Measurements from ENCODE around the gene SCAMP1.

Gene SCAMP1

GRCh38 chr5:78482948-78483347 lies 122.5 kb downstream of the SCAMP1 start:
- H3K23ac ChIP-seq (ENCODE audit: low read length in 2 of 2) = no peak overlapping the region
- no peak overlapping the region for H2BK5ac ChIP-seq (ENCODE audit: low read depth, low read length, poor library complexity, severe bottlenecking)
- H3K79me1 ChIP-seq (replicated peaks; ENCODE audit: low read length, poor library complexity, severe bottlenecking) = peaks cover 2% of the 10 kb centered on the region
- no peak overlapping the region for H3K4ac ChIP-seq (ENCODE audit: low read depth in 1 of 2, low read length in 2 of 2)
- H3K14ac ChIP-seq (ENCODE audit: low read length in 2 of 2) = no peak overlapping the region
- H2BK120ac ChIP-seq (ENCODE audit: low read depth, low read length) = no peak overlapping the region
- no peak overlapping the region for H4K8ac ChIP-seq (ENCODE audit: low read length)
- peaks cover 0 to 59% of the 10 kb centered on the region in 2 experiments for H3K36me3 ChIP-seq (ENCODE audit: control insufficient read depth in 1 of 2, insufficient read depth in 2 of 2, low read depth in 1 of 2, low read length in 2 of 2)
- no peak overlapping the region for H2AK5ac ChIP-seq (ENCODE audit: low read length, severe bottlenecking)
- no peak overlapping the region for H2BK15ac ChIP-seq (ENCODE audit: low read depth, poor library complexity, severe bottlenecking)
- no peak overlapping the region for H3K18ac ChIP-seq (ENCODE audit: low read depth in 1 of 2, low read length in 2 of 2)
- no peaks in the 10 kb centered on the region for H3K27me3 ChIP-seq (ENCODE audit: control insufficient read depth in 1 of 2, insufficient read depth in 1 of 2, low read length in 2 of 2)
- H3K4me3 ChIP-seq (ENCODE audit: insufficient read depth in 1 of 2, low read depth in 1 of 2, low read length in 2 of 2) = no peak overlapping the region
- no peaks in the 10 kb centered on the region for H3K4me1 ChIP-seq (ENCODE audit: control insufficient read depth, insufficient read depth, low read depth, low read length)
- no peak overlapping the region for H3K9ac ChIP-seq (ENCODE audit: low read length)
- H4K91ac ChIP-seq (ENCODE audit: low read length) = no peak overlapping the region
- no peak for DNase-seq
- H3K4me2 ChIP-seq (ENCODE audit: low read length, poor library complexity, severe bottlenecking) = no peak overlapping the region
- H3K27ac ChIP-seq (ENCODE audit: low read length, poor library complexity, severe bottlenecking) = no peak overlapping the region
- H2BK12ac ChIP-seq (ENCODE audit: low read length in 2 of 2) = no peak overlapping the region
- no peak overlapping the region for H2AFZ ChIP-seq (ENCODE audit: low read depth, low read length)
- no CpG with 5 or more reads among the region's 1 CpG for WGBS
- no peaks in the 10 kb centered on the region for H3K9me3 ChIP-seq (ENCODE audit: control insufficient read depth, low read length)

GRCh38 chr5:78483809-78484521 lies 123.5 kb downstream of the SCAMP1 start:
- 89% methylated on average over 3 of the region's 3 CpGs for WGBS
- Histone ChIP-seq H3K27me3 (ENCODE audit: control insufficient read depth in 1 of 2, insufficient read depth in 1 of 2, low read length in 2 of 2) (no peaks in the 10 kb centered on the region), H3K14ac (ENCODE audit: low read length in 2 of 2) (no peak overlapping the region), H3K4ac (ENCODE audit: low read depth in 1 of 2, low read length in 2 of 2) (no peak overlapping the region), H3K18ac (ENCODE audit: low read depth in 1 of 2, low read length in 2 of 2) (no peak overlapping the region), H3K4me2 (ENCODE audit: low read length, poor library complexity, severe bottlenecking) (no peak overlapping the region), H3K4me3 (ENCODE audit: insufficient read depth in 1 of 2, low read depth in 1 of 2, low read length in 2 of 2) (no peak overlapping the region), H2BK12ac (ENCODE audit: low read length in 2 of 2) (no peak overlapping the region), H2BK5ac (ENCODE audit: low read depth, low read length, poor library complexity, severe bottlenecking) (no peak overlapping the region), H3K4me1 (ENCODE audit: control insufficient read depth, insufficient read depth, low read depth, low read length) (no peaks in the 10 kb centered on the region), H3K36me3 (ENCODE audit: control insufficient read depth in 1 of 2, insufficient read depth in 2 of 2, low read depth in 1 of 2, low read length in 2 of 2) (peaks cover 6 to 66% of the 10 kb centered on the region in 2 experiments), H2BK120ac (ENCODE audit: low read depth, low read length) (no peak overlapping the region), H4K8ac (ENCODE audit: low read length) (no peak overlapping the region), H3K23ac (ENCODE audit: low read length in 2 of 2) (no peak overlapping the region), H3K27ac (ENCODE audit: low read length, poor library complexity, severe bottlenecking) (no peak overlapping the region), H2AK5ac (ENCODE audit: low read length, severe bottlenecking) (no peak overlapping the region), H2AFZ (ENCODE audit: low read depth, low read length) (no peak overlapping the region), H2BK15ac (ENCODE audit: low read depth, poor library complexity, severe bottlenecking) (no peak overlapping the region), H4K91ac (ENCODE audit: low read length) (no peak overlapping the region), H3K9me3 (ENCODE audit: control insufficient read depth, low read length) (no peaks in the 10 kb centered on the region), H3K9ac (ENCODE audit: low read length) (no peak overlapping the region), H3K79me1 (replicated peaks; ENCODE audit: low read length, poor library complexity, severe bottlenecking) (peaks cover 2% of the 10 kb centered on the region)
- DNase-seq = peak; percentile 51

GRCh38 chr5:78486218-78486617 lies 125.8 kb downstream of the SCAMP1 start:
- Histone ChIP-seq H3K36me3 (ENCODE audit: control insufficient read depth in 1 of 2, insufficient read depth in 2 of 2, low read depth in 1 of 2, low read length in 2 of 2) (peaks cover 9 to 82% of the 10 kb centered on the region in 2 experiments), H3K27me3 (ENCODE audit: control insufficient read depth in 1 of 2, insufficient read depth in 1 of 2, low read length in 2 of 2) (no peaks in the 10 kb centered on the region)
- WGBS = no CpG with 5 or more reads among the region's 2 CpGs

GRCh38 chr5:78487846-78488245 lies 127.4 kb downstream of the SCAMP1 start:
- H2AK5ac ChIP-seq (ENCODE audit: low read length, severe bottlenecking) = no peak overlapping the region
- H4K8ac ChIP-seq (ENCODE audit: low read length) = no peak overlapping the region
- no peak overlapping the region for H3K4me2 ChIP-seq (ENCODE audit: low read length, poor library complexity, severe bottlenecking)
- no peak overlapping the region for H2AFZ ChIP-seq (ENCODE audit: low read depth, low read length)
- H2BK5ac ChIP-seq (ENCODE audit: low read depth, low read length, poor library complexity, severe bottlenecking) = no peak overlapping the region
- H3K27me3 ChIP-seq (ENCODE audit: control insufficient read depth in 1 of 2, insufficient read depth in 1 of 2, low read length in 2 of 2) = no peaks in the 10 kb centered on the region
- H3K23ac ChIP-seq (ENCODE audit: low read length in 2 of 2) = no peak overlapping the region
- H2BK120ac ChIP-seq (ENCODE audit: low read depth, low read length) = no peak overlapping the region
- no peak overlapping the region for H3K4me3 ChIP-seq (ENCODE audit: insufficient read depth in 1 of 2, low read depth in 1 of 2, low read length in 2 of 2)
- no peak overlapping the region for H2BK15ac ChIP-seq (ENCODE audit: low read depth, poor library complexity, severe bottlenecking)
- H3K14ac ChIP-seq (ENCODE audit: low read length in 2 of 2) = no peak overlapping the region
- H4K91ac ChIP-seq (ENCODE audit: low read length) = no peak overlapping the region
- DNase-seq = no peak
- no peaks in the 10 kb centered on the region for H3K9me3 ChIP-seq (ENCODE audit: control insufficient read depth, low read length)
- no peak overlapping the region for H3K27ac ChIP-seq (ENCODE audit: low read length, poor library complexity, severe bottlenecking)
- no peaks in the 10 kb centered on the region for H3K4me1 ChIP-seq (ENCODE audit: control insufficient read depth, insufficient read depth, low read depth, low read length)
- WGBS = 88% methylated on average over 3 of the region's 4 CpGs
- H3K4ac ChIP-seq (ENCODE audit: low read depth in 1 of 2, low read length in 2 of 2) = no peak overlapping the region
- peak overlapping the region; percentile 6 for H3K9ac ChIP-seq (ENCODE audit: low read length)
- H3K36me3 ChIP-seq (ENCODE audit: control insufficient read depth in 1 of 2, insufficient read depth in 2 of 2, low read depth in 1 of 2, low read length in 2 of 2) = peaks cover 9 to 82% of the 10 kb centered on the region in 2 experiments
- H2BK12ac ChIP-seq (ENCODE audit: low read length in 2 of 2) = no peak overlapping the region
- peaks cover 6% of the 10 kb centered on the region for H3K79me1 ChIP-seq (replicated peaks; ENCODE audit: low read length, poor library complexity, severe bottlenecking)
- H3K18ac ChIP-seq (ENCODE audit: low read depth in 1 of 2, low read length in 2 of 2) = no peak overlapping the region

More at GRCh38 chr5:78486218-78486617, 125.8 kb downstream of the SCAMP1 start:
- Histone ChIP-seq H3K14ac (ENCODE audit: low read length in 2 of 2) (no peak overlapping the region), H3K79me1 (replicated peaks; ENCODE audit: low read length, poor library complexity, severe bottlenecking) (peaks cover 6% of the 10 kb centered on the region), H3K4me3 (ENCODE audit: insufficient read depth in 1 of 2, low read depth in 1 of 2, low read length in 2 of 2) (no peak overlapping the region), H3K4me1 (ENCODE audit: control insufficient read depth, insufficient read depth, low read depth, low read length) (no peaks in the 10 kb centered on the region), H4K8ac (ENCODE audit: low read length) (no peak overlapping the region), H3K4me2 (ENCODE audit: low read length, poor library complexity, severe bottlenecking) (no peak overlapping the region), H2BK120ac (ENCODE audit: low read depth, low read length) (no peak overlapping the region), H3K9me3 (ENCODE audit: control insufficient read depth, low read length) (no peaks in the 10 kb centered on the region), H3K27ac (ENCODE audit: low read length, poor library complexity, severe bottlenecking) (no peak overlapping the region), H2BK15ac (ENCODE audit: low read depth, poor library complexity, severe bottlenecking) (no peak overlapping the region), H2BK12ac (ENCODE audit: low read length in 2 of 2) (no peak overlapping the region), H3K4ac (ENCODE audit: low read depth in 1 of 2, low read length in 2 of 2) (no peak overlapping the region), H3K23ac (ENCODE audit: low read length in 2 of 2) (no peak overlapping the region), H4K91ac (ENCODE audit: low read length) (no peak overlapping the region), H3K9ac (ENCODE audit: low read length) (no peak overlapping the region), H2AK5ac (ENCODE audit: low read length, severe bottlenecking) (no peak overlapping the region), H2BK5ac (ENCODE audit: low read depth, low read length, poor library complexity, severe bottlenecking) (no peak overlapping the region), H3K18ac (ENCODE audit: low read depth in 1 of 2, low read length in 2 of 2) (no peak overlapping the region), H2AFZ (ENCODE audit: low read depth, low read length) (no peak overlapping the region)
- DNase-seq = no peak

Measured in mesenchymal stem cell (in vitro differentiated cells and primary cell).